B cell (primary cell): ENCODE data around the gene PTPRT. TPM values are rescaled to one million over a fixed set of nuclear protein-coding genes. Genes with fewer than 3 reads are reported as not detected.

Experiments
- ATAC-seq: fragments of 200-7000 bp; cut with Tn5 transposase; one replicate; pipeline ENCODE4 v1.10.0; 2021; ENCODE audit warnings: low read depth, mild to moderate bottlenecking, moderate number of reproducible peaks, moderate library complexity
- CTCF ChIA-PET: fragments of 350-600 bp; sonication (Branson Sonifier 250); formaldehyde crosslinking; loops from one replicate; lab custom pipeline; 2021; ENCODE audit warnings: antibody characterized with exemption, inconsistent platforms; lab: Charles Lee
- POLR2A ChIA-PET: fragments of 350-600 bp; sonication (Branson Sonifier 250); formaldehyde crosslinking; loops from one replicate; lab custom pipeline; 2021; ENCODE audit warnings: antibody characterized with exemption; lab: Charles Lee
- DNase-seq: peaks from one replicate; pipeline ENCODE4 v3.0.0; 2013
- H2AFZ ChIP-seq: 2 replicates; pipeline ENCODE4 v1.6.1; 2012; ENCODE audit warnings: mild to moderate bottlenecking, low read depth, low read length; ENCODE audit not compliant: insufficient read depth, poor library complexity, severe bottlenecking
- H3K27ac ChIP-seq, 2 donors: 1 replicate in 1 of 2; 2 replicates in 1 of 2; pipeline ENCODE4 v1.5.1; 2012 to 2013; ENCODE audit warnings: low read length in 2 of 2, mild to moderate bottlenecking in 2 of 2, moderate library complexity in 1 of 2
- H3K27me3 ChIP-seq, 4 experiments: fragments of 200-600 bp in 1 of 4; sonication (generic) in 1 of 4; replicated peaks in 1 of 4; 1 replicate in 2 of 4; 2 replicates in 2 of 4; pipeline versions ENCODE4 v1.6.1 to v1.7.0; 2013 to 2016; ENCODE audit warnings: low read length in 3 of 4, mild to moderate bottlenecking in 2 of 4, mixed read lengths in 1 of 4, moderate library complexity in 1 of 4; ENCODE audit not compliant: insufficient read depth in 4 of 4, control insufficient read depth in 3 of 4; ENCODE audit errors: control extremely low read depth in 1 of 4
- H3K36me3 ChIP-seq, 2 experiments: replicated peaks in 1 of 2; 1 replicate in 1 of 2; 2 replicates in 1 of 2; pipeline versions ENCODE4 v1.6.1 to v1.7.1; 2013; ENCODE audit warnings: low read length in 1 of 2; ENCODE audit not compliant: insufficient read depth in 2 of 2, control insufficient read depth in 1 of 2; ENCODE audit errors: control extremely low read depth in 1 of 2, extremely low read depth in 1 of 2
- H3K4me1 ChIP-seq, 2 donors: fragments of 200-600 bp in 1 of 2; sonication (generic) in 1 of 2; 1 replicate in 1 of 2; 2 replicates in 1 of 2; pipeline versions ENCODE4 v1.5.1 to v1.6.1; 2013 to 2017; ENCODE audit warnings: low read length in 2 of 2; ENCODE audit not compliant: control insufficient read depth in 2 of 2, insufficient read depth in 2 of 2
- H3K4me2 ChIP-seq: replicated peaks from 2 replicates; pipeline ENCODE3; 2012; ENCODE audit warnings: mild to moderate bottlenecking, low read depth, low read length; ENCODE audit not compliant: poor library complexity, severe bottlenecking
- H3K4me3 ChIP-seq, 5 experiments: fragments of 200-600 bp in 1 of 5; sonication (generic) in 1 of 5; 1 replicate in 3 of 5; 2 replicates in 2 of 5; pipeline versions ENCODE4 v1.5.1 to v1.7.0; 2011 to 2016; ENCODE audit warnings: low read length in 4 of 5, mild to moderate bottlenecking in 4 of 5, low read depth in 2 of 5, control low read depth in 1 of 5, moderate library complexity in 1 of 5; ENCODE audit not compliant: insufficient read depth in 1 of 5; ENCODE audit errors: control extremely low read depth in 1 of 5, extremely low read depth in 1 of 5
- H3K79me2 ChIP-seq: fragments of 200-600 bp; sonication (generic); one replicate; pipeline ENCODE4 v1.6.0; 2016; ENCODE audit warnings: low read length; ENCODE audit not compliant: control insufficient read depth, insufficient read depth
- H3K9ac ChIP-seq: fragments of 200-600 bp; sonication (generic); 2 replicates; pipeline ENCODE4 v1.6.1; 2017; ENCODE audit warnings: mild to moderate bottlenecking, low read length, moderate library complexity
- H3K9me3 ChIP-seq, 3 donors: one replicate each; pipeline versions ENCODE4 v1.6.1 to v1.7.1; 2013; ENCODE audit warnings: low read length in 2 of 3; ENCODE audit not compliant: control insufficient read depth in 2 of 3, insufficient read depth in 1 of 3; ENCODE audit errors: control extremely low read depth in 1 of 3
- H4K20me1 ChIP-seq: 2 replicates; pipeline ENCODE4 v1.6.0; 2012; ENCODE audit warnings: mild to moderate bottlenecking, low read length; ENCODE audit not compliant: insufficient read depth, control insufficient read depth, poor library complexity, severe bottlenecking
- H3K27ac Mint-ChIP-seq: one replicate; pipeline ENCODE4 v1.8.0; 2021; ENCODE audit warnings: mixed read lengths
- H3K27me3 Mint-ChIP-seq: one replicate; pipeline ENCODE4 v1.8.0; 2021; ENCODE audit warnings: mixed read lengths
- H3K4me1 Mint-ChIP-seq: one replicate; pipeline ENCODE4 v1.8.0; 2021; ENCODE audit warnings: mixed read lengths
- H3K4me3 Mint-ChIP-seq: one replicate; pipeline ENCODE4 v1.8.0; 2021; ENCODE audit warnings: mixed read lengths
- H3K9me3 Mint-ChIP-seq: one replicate; pipeline ENCODE4 v1.8.0; 2022; ENCODE audit warnings: mixed read lengths; ENCODE audit not compliant: insufficient read depth
- EZH2 ChIP-seq: IDR thresholded peaks from 2 replicates; pipeline ENCODE4 v1.6.1; 2012; ENCODE audit warnings: borderline replicate concordance, low read depth, mild to moderate bottlenecking, moderate library complexity, low read length; ENCODE audit not compliant: insufficient read depth, poor library complexity, severe bottlenecking
- WGBS: methylation state at CpG from one replicate; pipeline ENCODE4 v1.1.5; 2013; ENCODE audit warnings: missing lambda C conversion rate; ENCODE audit not compliant: insufficient coverage; 5-methylcytosine and 5-hydroxymethylcytosine counted together
- intact Hi-C: fragments of 100-400 bp; cut with micrococcal nuclease; formaldehyde crosslinking; loops from one replicate; pipeline ENCODE4 v1.10.0; 2022
- polyA plus RNA-seq: library from polyadenylated mRNA; depleted of rRNA; stranded (reverse); fragments of >200 nt; gene quantifications from 2 replicates; pipeline ENCODE4 v1.2.3, GENCODE V29; 2012
- total RNA-seq, 2 donors: library from RNA; stranded (reverse); fragments of 120-200 nt in 1 of 2; gene quantifications; 1 replicate in 1 of 2; 2 replicates in 1 of 2; pipeline versions ENCODE4 v1.2.3 to v1.2.4, GENCODE V29; 2013 to 2022
- TF ChIP-seq, protein P1 (sequence below): fragments of 200-600 bp; IDR thresholded peaks from one replicate; pipeline ENCODE4 v1.8.0; 2022; ENCODE audit warnings: antibody characterized with exemption, mild to moderate bottlenecking

Gene PTPRT
- total and polyA plus RNA-seq, 2 donors (not counting 1 experiment from before 2014, with no cell fraction given): not detected

DNA sequence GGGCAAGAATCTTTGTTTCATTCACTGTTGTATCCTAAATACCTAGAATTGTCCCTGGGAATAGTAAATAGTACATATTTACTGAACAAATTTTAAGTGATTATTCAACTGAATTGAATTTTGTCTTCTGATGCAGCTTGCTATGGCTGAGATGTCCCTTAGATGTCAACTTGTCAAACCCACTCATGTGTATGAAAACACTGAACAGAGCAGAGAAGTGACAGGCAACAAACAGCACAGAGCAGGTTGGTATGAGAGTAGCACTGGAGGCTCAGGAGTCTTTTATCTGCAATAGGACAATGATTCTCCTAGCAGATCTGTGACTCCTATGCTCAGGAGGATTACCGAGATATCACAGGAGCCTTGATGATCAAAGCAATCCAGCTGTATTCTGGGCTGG, 1031.4 kb downstream of the PTPRT start:
- Histone ChIP-seq H3K27me3 (no peaks in the 10 kb centered on the region), H4K20me1 (no peaks in the 10 kb centered on the region), H3K36me3 (no peaks in the 10 kb centered on the region), H3K9ac (no peak overlapping the region), H2AFZ (no peak overlapping the region), H3K27ac (no peak overlapping the region), H3K9me3 (peaks cover 0 to 9% (median 0%) of the 10 kb centered on the region in 3 donors), H3K79me2 (no peaks in the 10 kb centered on the region), H3K4me1 (no peaks in the 10 kb centered on the region), H3K4me3 (no peak overlapping the region), H3K4me2 (no peak overlapping the region)
- TF ChIP-seq, protein P1, sequence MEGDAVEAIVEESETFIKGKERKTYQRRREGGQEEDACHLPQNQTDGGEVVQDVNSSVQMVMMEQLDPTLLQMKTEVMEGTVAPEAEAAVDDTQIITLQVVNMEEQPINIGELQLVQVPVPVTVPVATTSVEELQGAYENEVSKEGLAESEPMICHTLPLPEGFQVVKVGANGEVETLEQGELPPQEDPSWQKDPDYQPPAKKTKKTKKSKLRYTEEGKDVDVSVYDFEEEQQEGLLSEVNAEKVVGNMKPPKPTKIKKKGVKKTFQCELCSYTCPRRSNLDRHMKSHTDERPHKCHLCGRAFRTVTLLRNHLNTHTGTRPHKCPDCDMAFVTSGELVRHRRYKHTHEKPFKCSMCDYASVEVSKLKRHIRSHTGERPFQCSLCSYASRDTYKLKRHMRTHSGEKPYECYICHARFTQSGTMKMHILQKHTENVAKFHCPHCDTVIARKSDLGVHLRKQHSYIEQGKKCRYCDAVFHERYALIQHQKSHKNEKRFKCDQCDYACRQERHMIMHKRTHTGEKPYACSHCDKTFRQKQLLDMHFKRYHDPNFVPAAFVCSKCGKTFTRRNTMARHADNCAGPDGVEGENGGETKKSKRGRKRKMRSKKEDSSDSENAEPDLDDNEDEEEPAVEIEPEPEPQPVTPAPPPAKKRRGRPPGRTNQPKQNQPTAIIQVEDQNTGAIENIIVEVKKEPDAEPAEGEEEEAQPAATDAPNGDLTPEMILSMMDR: no peak
- TF ChIP-seq EZH2: no peak
- CTCF ChIA-PET: no interaction called here
- Mint-ChIP-seq H3K27me3 (peaks cover under 1% of the 10 kb centered on the region), H3K9me3 (no peaks in the 10 kb centered on the region), H3K4me3 (no peak overlapping the region), H3K27ac (no peak overlapping the region), H3K4me1 (no peaks in the 10 kb centered on the region)
- DNase-seq (no peak), ATAC-seq (no peak)
- WGBS: 75% methylated on average over 1 of the region's 1 CpG
- intact Hi-C loops: no loop called here
- POLR2A ChIA-PET: no interaction called here

DNA sequence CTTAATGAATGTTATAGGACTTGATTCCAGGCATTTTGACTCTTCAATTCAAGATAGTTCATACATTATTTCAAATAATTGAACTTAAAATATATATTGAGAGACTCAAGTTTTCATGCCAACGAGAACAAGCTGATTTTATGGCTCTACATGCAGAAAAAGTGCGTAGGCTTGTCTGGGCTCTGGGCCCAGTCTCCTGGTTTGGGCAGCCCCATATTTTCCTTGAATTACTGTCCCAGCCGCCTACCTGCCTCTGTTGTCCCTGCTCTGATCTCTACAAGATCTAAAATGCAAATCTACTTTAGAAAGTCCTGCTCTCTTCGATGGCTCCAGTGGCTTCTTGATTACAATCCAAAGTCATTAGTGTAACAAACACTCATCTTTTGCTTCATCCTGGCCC, 1034.1 kb downstream of the PTPRT start:
- intact Hi-C loops: no loop called here
- Histone ChIP-seq H3K4me1 (no peaks in the 10 kb centered on the region), H3K9ac (no peak overlapping the region), H3K4me2 (no peak overlapping the region), H3K79me2 (no peaks in the 10 kb centered on the region), H2AFZ (no peak overlapping the region), H3K4me3 (no peak overlapping the region), H4K20me1 (no peaks in the 10 kb centered on the region), H3K27me3 (no peaks in the 10 kb centered on the region), H3K9me3 (peaks cover 0 to 5% (median 0%) of the 10 kb centered on the region in 3 donors), H3K36me3 (no peaks in the 10 kb centered on the region), H3K27ac (no peak overlapping the region)
- POLR2A ChIA-PET: no interaction called here
- no peak for ATAC-seq
- no peak overlapping the region for H3K4me3 Mint-ChIP-seq
- WGBS: 77% methylated on average over 4 of the region's 4 CpGs
- no peaks in the 10 kb centered on the region for H3K27me3 Mint-ChIP-seq
- DNase-seq: no peak
- no peak overlapping the region for H3K27ac Mint-ChIP-seq
- CTCF ChIA-PET: no interaction called here
- H3K9me3 Mint-ChIP-seq: no peaks in the 10 kb centered on the region
- H3K4me1 Mint-ChIP-seq: no peaks in the 10 kb centered on the region
- TF ChIP-seq EZH2: no peak
- TF ChIP-seq, protein P1: no peak
